Upper lobe of left lung (tissue), 4 donors: Measurements from ENCODE around the gene ARMH4.

Experiments
- POLR2A ChIP-seq, 4 donors: fragments of 450-650 bp; IDR thresholded peaks; one replicate each; pipeline ENCODE4 v1.5.1; 2016 to 2017; ENCODE audit warnings: antibody characterized with exemption in 4 of 4, mild to moderate bottlenecking in 2 of 4
- TF ChIP-seq, protein P1 (sequence below), 6 experiments: fragments of 450-650 bp in 4 of 6; fragments of 200-600 bp in 2 of 6; sonication (generic) in 2 of 6; IDR thresholded peaks; one replicate each; pipeline ENCODE4 v1.5.1; 2016 to 2019; ENCODE audit warnings: antibody characterized with exemption in 6 of 6

DNA sequence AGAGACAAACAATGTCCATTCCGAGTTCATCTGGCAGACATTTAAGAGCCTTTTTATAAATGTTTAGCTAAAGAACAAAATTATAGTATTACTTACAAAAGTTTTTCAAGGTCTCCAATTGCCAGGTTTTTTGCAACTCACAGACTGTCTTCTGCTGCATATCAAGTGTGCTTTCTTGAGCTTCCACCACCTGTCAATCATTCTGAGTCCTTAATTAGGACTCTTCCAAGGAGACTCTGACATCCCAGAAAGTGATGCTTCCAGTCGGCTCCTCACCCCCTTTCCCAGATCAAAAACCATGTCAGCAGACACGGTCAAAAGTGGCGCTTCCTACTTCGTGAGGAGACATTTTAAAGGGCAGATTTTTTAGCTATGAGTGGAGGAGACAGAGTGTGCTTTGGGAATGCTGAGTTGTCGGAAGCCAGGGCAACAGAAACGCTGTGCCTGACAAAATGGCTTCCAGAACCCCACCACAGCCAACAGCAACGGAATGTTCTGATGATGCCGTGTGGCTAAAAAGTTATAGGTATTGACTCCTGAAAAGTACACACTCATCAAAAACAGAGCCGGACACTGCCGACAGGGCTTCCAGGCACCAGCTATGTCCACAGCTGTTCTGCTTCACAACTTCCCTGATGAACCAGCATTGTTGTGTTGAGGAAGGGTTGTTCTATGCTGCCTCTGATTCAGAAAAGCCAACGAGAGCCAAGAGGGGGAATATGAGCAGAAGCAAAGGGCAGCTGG is 170.0 kb downstream of the ARMH4 start:
- TF ChIP-seq POLR2A (IDR thresholded peaks at IDR 0.05): no peak
- TF ChIP-seq, protein P1, sequence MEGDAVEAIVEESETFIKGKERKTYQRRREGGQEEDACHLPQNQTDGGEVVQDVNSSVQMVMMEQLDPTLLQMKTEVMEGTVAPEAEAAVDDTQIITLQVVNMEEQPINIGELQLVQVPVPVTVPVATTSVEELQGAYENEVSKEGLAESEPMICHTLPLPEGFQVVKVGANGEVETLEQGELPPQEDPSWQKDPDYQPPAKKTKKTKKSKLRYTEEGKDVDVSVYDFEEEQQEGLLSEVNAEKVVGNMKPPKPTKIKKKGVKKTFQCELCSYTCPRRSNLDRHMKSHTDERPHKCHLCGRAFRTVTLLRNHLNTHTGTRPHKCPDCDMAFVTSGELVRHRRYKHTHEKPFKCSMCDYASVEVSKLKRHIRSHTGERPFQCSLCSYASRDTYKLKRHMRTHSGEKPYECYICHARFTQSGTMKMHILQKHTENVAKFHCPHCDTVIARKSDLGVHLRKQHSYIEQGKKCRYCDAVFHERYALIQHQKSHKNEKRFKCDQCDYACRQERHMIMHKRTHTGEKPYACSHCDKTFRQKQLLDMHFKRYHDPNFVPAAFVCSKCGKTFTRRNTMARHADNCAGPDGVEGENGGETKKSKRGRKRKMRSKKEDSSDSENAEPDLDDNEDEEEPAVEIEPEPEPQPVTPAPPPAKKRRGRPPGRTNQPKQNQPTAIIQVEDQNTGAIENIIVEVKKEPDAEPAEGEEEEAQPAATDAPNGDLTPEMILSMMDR (IDR thresholded peaks at IDR 0.05): no peak
